Astrocyte of the cerebellum (primary cell): ENCODE results near the gene XRCC5.

Experiments used
- DNase-seq: peaks from one replicate; pipeline ENCODE4 v3.0.0-alpha.2; 2011; ENCODE audit warnings: low read depth
- H3K4me3 ChIP-seq: 2 replicates; pipeline ENCODE4 v1.5.1; 2011; ENCODE audit warnings: mild to moderate bottlenecking, low read depth, low read length, moderate library complexity
- in situ Hi-C: cut with HindIII; loops from 2 replicates; pipeline ENCODE4 v1.10.0; 2017; ENCODE audit warnings: low sequenced_read_pairs
- TF ChIP-seq, protein P1 (sequence below): IDR thresholded peaks from 2 replicates; pipeline ENCODE4 v1.5.1; 2012; ENCODE audit warnings: low read length, low read depth, moderate library complexity, mild to moderate bottlenecking; ENCODE audit errors: missing control alignments

Gene XRCC5

DNA sequence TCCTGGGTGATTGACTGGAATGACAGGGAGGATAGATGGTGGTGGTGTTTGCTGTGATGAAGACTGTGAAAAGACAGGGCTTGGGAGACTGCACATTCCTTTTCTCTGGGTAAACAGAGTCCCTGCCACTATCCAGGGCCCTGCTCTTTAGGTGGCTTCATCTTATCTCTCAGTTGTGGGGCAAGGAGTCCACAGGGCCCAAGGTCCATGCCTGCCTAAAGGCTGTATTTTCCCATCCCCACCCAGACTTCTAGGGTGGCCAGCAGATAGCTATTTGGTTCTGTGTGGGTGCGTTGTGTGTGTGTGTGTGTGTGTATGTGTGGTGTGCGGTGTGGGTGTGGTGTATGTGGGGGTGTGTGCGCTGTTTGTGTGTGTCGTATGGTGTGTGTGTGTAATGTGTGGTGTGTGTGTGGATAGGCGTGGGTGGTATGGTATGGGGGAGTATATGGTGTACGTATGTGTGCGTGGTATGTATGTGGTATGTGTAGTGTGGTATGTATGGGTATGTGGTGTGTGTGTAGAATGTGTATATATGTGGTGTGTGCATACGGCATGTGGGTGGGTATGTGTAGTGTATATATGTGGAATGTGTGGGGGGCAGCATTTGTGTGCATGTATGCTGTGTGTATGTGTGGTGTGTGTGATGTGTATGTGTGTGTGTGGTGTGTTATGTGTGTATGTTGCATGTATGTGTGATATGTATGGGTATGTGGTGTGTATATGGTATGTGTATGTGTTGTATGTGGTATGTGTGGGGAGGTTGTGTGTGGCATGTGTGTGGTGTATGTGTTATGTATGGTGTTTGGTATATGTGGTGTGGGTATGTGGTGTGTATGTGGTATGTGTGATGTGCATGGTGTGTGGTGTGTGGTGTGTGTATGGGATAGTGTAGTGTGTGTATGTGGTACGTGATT lies 10.5 kb upstream of the XRCC5 start:
- in situ Hi-C loops = no loop called here
- H3K4me3 ChIP-seq = no peak overlapping the region
- DNase-seq = no peak

DNA sequence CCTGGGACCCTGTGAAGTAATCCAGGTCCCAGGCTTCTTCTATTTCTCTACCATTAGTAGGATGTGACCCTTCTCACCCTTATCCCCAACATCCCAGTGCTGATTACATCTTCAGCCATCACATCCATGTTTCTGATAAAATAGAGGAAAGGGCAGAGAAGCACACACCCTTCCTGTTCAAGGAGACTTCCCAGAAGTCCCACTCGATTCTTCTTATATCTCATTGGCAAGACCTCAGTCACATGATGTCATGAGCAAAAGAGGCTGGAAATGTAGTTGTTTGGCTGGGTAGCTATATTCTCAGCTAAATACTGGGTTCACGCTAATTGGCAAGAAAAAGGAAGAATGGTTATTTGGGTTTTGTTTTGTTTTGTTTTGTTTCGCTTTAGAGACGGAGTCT lies 8.0 kb upstream of the XRCC5 start:
- no peak for DNase-seq
- TF ChIP-seq, protein P1, sequence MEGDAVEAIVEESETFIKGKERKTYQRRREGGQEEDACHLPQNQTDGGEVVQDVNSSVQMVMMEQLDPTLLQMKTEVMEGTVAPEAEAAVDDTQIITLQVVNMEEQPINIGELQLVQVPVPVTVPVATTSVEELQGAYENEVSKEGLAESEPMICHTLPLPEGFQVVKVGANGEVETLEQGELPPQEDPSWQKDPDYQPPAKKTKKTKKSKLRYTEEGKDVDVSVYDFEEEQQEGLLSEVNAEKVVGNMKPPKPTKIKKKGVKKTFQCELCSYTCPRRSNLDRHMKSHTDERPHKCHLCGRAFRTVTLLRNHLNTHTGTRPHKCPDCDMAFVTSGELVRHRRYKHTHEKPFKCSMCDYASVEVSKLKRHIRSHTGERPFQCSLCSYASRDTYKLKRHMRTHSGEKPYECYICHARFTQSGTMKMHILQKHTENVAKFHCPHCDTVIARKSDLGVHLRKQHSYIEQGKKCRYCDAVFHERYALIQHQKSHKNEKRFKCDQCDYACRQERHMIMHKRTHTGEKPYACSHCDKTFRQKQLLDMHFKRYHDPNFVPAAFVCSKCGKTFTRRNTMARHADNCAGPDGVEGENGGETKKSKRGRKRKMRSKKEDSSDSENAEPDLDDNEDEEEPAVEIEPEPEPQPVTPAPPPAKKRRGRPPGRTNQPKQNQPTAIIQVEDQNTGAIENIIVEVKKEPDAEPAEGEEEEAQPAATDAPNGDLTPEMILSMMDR = no peak
- H3K4me3 ChIP-seq = no peak overlapping the region
- in situ Hi-C loops = no loop called here

More for the DNA sequence above, 10.5 kb upstream of the XRCC5 start:
- TF ChIP-seq, protein P1 = no peak

DNA sequence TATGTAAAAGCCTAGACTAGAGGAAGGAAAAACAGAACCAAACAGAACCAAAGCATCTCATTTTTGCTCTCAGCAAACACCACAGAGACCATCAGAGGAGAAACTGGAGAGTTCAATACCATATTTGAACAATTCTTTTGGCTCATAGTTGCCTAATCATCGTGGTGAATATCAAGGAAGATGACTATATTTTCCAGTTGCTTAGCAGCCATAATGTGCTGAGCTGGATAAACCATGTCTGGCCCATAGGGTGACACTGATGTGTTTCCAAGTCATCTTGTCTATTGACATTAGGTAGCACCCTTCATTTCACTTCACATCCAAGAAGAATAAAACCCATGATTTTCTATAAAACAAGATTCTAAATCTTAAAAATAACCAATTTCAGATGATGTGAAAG lies 5.9 kb upstream of the XRCC5 start:
- no peak overlapping the region for H3K4me3 ChIP-seq
- in situ Hi-C loops = no loop called here
- TF ChIP-seq, protein P1 = no peak
- DNase-seq = no peak

DNA sequence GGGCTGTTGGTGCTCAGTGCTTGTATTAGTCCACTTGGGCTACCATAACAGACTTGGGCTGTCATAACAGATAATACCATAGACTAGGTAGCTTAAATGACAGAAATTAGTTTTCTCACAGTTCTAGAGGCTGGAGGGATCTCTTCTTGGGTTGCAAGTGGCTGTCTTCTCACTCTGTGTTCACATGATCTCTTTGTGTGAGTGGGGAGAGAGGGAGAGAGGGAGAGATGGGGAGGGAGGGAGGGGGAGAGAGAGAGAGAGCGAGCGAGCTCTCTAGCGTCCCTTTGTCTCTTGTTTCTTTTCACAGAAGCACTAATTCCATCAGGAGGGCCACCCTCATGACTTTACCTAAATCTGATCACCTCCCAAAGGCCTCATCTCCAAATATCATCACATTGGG lies 4.5 kb upstream of the XRCC5 start:
- in situ Hi-C loops = no loop called here
- no peak overlapping the region for H3K4me3 ChIP-seq
- TF ChIP-seq, protein P1 = no peak
- DNase-seq = no peak

DNA sequence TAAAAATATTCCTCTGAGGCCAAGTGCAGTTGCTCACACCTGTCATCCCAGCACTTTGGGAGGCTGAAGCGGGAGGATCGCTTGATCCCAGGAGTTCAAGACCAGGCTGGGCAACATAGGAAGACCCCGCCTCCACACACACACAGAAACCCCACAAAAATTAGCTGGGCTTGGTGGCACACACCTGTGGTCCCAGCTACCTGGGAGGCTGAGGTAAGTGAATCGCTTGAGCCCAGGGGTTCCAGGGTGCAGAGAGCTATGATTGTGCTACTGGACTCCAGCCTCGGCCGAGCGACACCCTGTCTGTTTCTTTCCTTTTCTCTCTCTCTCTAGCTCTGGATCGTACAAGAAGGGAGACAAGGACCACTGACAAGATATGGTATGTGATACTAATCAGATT lies 1.8 kb upstream of the XRCC5 start:
- TF ChIP-seq, protein P1 = no peak
- no peak overlapping the region for H3K4me3 ChIP-seq
- in situ Hi-C loops = no loop called here
- DNase-seq = no peak

DNA sequence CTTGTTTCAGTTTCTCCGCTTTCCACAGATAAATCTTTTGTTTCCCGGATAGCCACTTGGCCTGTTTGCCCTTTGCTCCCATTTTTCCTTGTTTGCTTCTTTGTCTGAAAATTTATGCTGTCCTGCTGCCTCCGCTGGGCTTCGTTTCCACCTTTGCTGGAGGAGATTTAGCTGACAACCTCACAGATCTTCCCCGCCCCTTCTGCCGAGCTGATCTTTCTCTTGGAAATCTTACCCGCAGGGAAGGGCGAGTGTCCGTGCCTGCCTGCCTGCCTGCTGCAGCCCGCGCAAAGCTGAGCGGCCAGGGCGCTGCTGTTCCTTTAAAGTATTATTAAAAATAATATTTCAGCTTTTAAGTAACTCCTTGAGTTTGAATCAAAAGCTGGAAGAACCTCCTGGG lies 1.4 kb upstream of the XRCC5 start:
- in situ Hi-C loops = no loop called here
- H3K4me3 ChIP-seq = no peak overlapping the region
- DNase-seq = no peak
- TF ChIP-seq, protein P1 = no peak
